ENCODE measurements around the gene C11orf16. TPM values are rescaled to one million over a fixed set of nuclear protein-coding genes. Genes with fewer than 3 reads are reported as not detected.
"Not testable (repeated sequence)": the region's sequence is repeated elsewhere in the genome, so short reads cannot be mapped to it uniquely, and the experiment has no call there.

The C11orf16 gene
- total RNA-seq, 1 experiment from 2014 or later: 0.42 TPM

DNA sequence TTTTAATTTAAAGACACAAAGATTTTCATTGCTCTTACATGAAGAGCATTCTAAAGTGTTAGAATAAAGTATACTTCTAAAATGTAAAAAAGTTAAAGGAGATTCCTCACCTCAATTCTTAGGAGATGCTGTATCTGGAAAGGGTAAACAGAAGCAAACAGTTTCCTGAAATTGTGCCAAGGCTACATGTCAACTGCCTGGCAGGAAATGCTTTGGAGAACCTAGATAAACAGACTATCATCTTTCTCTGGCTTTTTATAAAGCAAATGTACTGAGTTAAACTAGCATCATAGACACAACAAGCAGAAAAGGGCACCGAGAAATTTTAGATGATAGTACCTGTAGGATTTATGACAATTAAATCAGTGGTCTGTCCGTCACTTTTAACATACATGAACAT, 46.4 kb downstream of the C11orf16 start:
- DNase-seq (ENCODE audit: low spot score) (no peak), ATAC-seq (no peak)
- no peak for TF ChIP-seq ZNF263 (CRISPR knock-in tag; IDR thresholded peaks at IDR 0.05; ENCODE audit: low read depth)
- no peak for TF ChIP-seq E2F4 (CRISPR knock-in tag; IDR thresholded peaks at IDR 0.05; ENCODE audit: borderline replicate concordance, low read depth)
- TF ChIP-seq MLX (CRISPR knock-in tag; IDR thresholded peaks at IDR 0.05): no peak
- no peak overlapping the region for H3K27ac Mint-ChIP-seq
- H3K27me3 Mint-ChIP-seq (ENCODE audit: low read depth): peaks cover 10% of the 10 kb centered on the region
- ChIA-PET POLR2A (no interaction called here), CTCF (no interaction called here)
- peaks cover 37% of the 10 kb centered on the region for H3K9me3 Mint-ChIP-seq
- H3K36me3 Mint-ChIP-seq: peaks cover 18% of the 10 kb centered on the region
- H3K4me3 Mint-ChIP-seq: no peak overlapping the region
- no peaks in the 10 kb centered on the region for H3K4me1 Mint-ChIP-seq

DNA sequence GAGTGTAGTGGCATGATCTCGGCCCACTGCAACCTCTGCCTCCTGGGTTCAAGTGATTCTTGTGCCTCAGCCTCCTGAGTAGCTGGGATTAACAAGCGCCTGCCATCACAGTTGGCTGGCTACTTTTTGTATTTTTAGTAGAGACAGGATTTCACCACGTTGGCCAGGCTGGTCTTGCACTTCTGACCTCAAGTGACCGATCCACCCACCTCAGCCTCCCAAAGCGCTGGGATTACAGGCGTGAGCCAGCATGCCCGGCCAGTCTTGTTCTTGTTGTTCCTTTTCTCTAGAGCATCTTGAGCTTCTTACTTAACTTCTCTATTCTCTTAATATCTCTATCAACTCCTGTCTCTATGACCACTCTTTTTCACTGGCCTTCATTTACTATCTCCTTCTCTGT, 51.2 kb downstream of the C11orf16 start:
- CTCF ChIA-PET; H3K27me3 Mint-ChIP-seq (ENCODE audit: low read depth); H3K9me3 Mint-ChIP-seq; H3K27ac Mint-ChIP-seq; H3K4me3 Mint-ChIP-seq; DNase-seq (ENCODE audit: low spot score); POLR2A ChIA-PET; H3K36me3 Mint-ChIP-seq; ATAC-seq; H3K4me1 Mint-ChIP-seq: not testable (repeated sequence)

DNA sequence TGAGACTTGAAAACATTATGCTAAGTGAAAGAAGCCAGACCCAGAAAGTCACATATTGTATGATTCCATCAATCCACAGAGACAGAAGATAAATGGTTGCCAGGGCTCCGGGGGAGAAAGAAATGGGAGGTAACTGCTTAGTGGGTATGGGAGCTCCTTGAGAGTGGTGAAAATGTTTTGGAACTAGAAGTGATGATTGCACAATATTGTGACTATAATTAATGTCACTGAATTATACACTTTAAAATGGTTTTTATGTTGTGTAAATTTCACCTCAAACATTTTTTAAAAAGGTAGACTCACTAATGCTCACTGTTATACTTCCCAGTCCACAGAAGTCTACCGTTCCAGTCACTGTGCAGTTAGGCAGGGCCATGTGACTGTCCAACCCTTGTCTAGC, 54.0 kb downstream of the C11orf16 start:
- TF ChIP-seq ZNF263 (CRISPR knock-in tag; IDR thresholded peaks at IDR 0.05; ENCODE audit: low read depth) (no peak), JUN (CRISPR knock-in tag; IDR thresholded peaks at IDR 0.05) (no peak), TP53 (CRISPR knock-in tag; IDR thresholded peaks at IDR 0.05) (no peak), TCF7 (CRISPR knock-in tag; IDR thresholded peaks at IDR 0.05; ENCODE audit: low read depth) (no peak), PRDM15 (CRISPR knock-in tag; IDR thresholded peaks at IDR 0.05) (no peak), SOX15 (CRISPR knock-in tag; IDR thresholded peaks at IDR 0.05) (no peak), ATF1 (CRISPR knock-in tag; IDR thresholded peaks at IDR 0.05) (no peak), FOXP1 (CRISPR knock-in tag; IDR thresholded peaks at IDR 0.05; ENCODE audit: borderline replicate concordance) (no peak), NFE2L1 (CRISPR knock-in tag; IDR thresholded peaks at IDR 0.05) (no peak), ZNF396 (CRISPR knock-in tag; IDR thresholded peaks at IDR 0.05; ENCODE audit: borderline replicate concordance) (no peak), PRRX2 (CRISPR knock-in tag; IDR thresholded peaks at IDR 0.05) (no peak), ZNF121 (CRISPR knock-in tag; IDR thresholded peaks at IDR 0.05) (no peak)
- TF ChIP-seq, protein P1, sequence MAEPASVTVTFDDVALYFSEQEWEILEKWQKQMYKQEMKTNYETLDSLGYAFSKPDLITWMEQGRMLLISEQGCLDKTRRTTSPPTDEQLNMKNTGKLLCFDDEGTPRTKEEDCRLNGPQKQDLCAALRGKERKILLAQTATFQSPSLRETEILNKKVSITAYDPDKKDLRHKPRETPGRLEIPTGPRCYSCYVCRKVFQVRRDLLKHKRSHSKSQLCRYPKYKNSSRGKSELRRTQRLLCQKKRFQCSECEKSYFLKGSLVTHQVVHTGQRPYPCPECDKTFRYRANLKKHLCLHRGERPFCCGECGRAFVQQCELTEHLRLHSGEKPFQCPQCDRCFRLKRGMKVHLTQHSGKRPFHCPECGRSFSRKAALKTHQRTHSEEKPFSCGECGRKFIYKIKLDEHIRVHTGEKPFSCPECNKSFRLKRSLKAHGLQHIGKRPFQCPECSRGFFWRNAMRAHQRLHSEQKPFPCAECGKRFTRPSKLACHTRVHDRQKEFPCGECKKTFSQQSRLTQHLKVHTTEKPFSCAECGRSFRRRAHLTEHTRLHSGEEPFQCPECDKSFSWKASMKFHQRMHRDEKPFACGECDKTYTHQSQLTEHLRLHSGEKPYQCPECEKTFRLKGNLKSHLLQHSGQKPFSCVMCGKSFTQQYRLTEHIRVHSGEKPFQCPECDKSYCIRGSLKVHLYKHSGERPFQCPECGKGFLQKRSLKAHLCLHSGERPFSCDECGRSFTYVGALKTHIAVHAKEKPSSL (CRISPR knock-in tag; conservative IDR thresholded peaks at IDR 0.05): no peak
- TF ChIP-seq, protein P2, sequence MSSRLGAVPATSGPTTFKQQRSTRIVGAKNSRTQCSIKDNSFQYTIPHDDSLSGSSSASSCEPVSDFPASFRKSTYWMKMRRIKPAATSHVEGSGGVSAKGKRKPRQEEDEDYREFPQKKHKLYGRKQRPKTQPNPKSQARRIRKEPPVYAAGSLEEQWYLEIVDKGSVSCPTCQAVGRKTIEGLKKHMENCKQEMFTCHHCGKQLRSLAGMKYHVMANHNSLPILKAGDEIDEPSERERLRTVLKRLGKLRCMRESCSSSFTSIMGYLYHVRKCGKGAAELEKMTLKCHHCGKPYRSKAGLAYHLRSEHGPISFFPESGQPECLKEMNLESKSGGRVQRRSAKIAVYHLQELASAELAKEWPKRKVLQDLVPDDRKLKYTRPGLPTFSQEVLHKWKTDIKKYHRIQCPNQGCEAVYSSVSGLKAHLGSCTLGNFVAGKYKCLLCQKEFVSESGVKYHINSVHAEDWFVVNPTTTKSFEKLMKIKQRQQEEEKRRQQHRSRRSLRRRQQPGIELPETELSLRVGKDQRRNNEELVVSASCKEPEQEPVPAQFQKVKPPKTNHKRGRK (CRISPR knock-in tag; IDR thresholded peaks at IDR 0.05; ENCODE audit: borderline replicate concordance): no peak
- H3K27me3 Mint-ChIP-seq (ENCODE audit: low read depth): no peaks in the 10 kb centered on the region; the same call in 1 of the 2 replicates
- ChIA-PET POLR2A (no interaction called here), CTCF (no interaction called here)
- H3K9me3 Mint-ChIP-seq: no peaks in the 10 kb centered on the region
- H3K36me3 Mint-ChIP-seq: no peaks in the 10 kb centered on the region
- DNase-seq (ENCODE audit: low spot score): no peak
- no peaks in the 10 kb centered on the region for H3K4me1 Mint-ChIP-seq
- H3K27ac Mint-ChIP-seq: no peak overlapping the region
- no peak for ATAC-seq
- no peak overlapping the region for H3K4me3 Mint-ChIP-seq

Data from WTC11 (cell line).